Endodermal cell (in vitro differentiated cells): ENCODE measurements around the gene TMEM132A. TPM values are rescaled to one million over a fixed set of nuclear protein-coding genes. Genes with fewer than 3 reads are reported as not detected.

Source experiments
- DNase-seq: peaks from one replicate; pipeline ENCODE4 v3.0.0-alpha.2; 2017
- H3K27ac ChIP-seq: 2 replicates; pipeline ENCODE4 v1.5.1; 2013; ENCODE audit warnings: mild to moderate bottlenecking, low read depth, low read length, moderate library complexity
- H3K27me3 ChIP-seq: 2 replicates; pipeline ENCODE4 v1.6.1; 2013; ENCODE audit warnings: mild to moderate bottlenecking, low read length, moderate library complexity; ENCODE audit not compliant: insufficient read depth, control insufficient read depth, poor library complexity, severe bottlenecking
- H3K36me3 ChIP-seq: 2 replicates; pipeline ENCODE4 v1.7.0; 2013; ENCODE audit warnings: mild to moderate bottlenecking, low read length, moderate library complexity; ENCODE audit not compliant: control insufficient read depth, insufficient read depth
- H3K4me1 ChIP-seq: one replicate; pipeline ENCODE4 v1.7.0; 2013; ENCODE audit warnings: low read length; ENCODE audit not compliant: control insufficient read depth, insufficient read depth
- H3K4me3 ChIP-seq: 2 replicates; pipeline ENCODE4 v1.5.1; 2013; ENCODE audit warnings: mild to moderate bottlenecking, low read length, moderate library complexity
- H3K9ac ChIP-seq: 2 replicates; pipeline ENCODE4 v1.6.1; 2013; ENCODE audit warnings: mild to moderate bottlenecking, low read length, moderate library complexity; ENCODE audit not compliant: poor library complexity, severe bottlenecking; ENCODE audit errors: extremely low read depth
- H3K9me3 ChIP-seq: 2 replicates; pipeline ENCODE4 v1.6.1; 2013; ENCODE audit warnings: mild to moderate bottlenecking, low read length, moderate library complexity; ENCODE audit not compliant: control insufficient read depth
- H3K27ac Mint-ChIP-seq: 2 replicates; pipeline ENCODE4 v1.8.0; 2020; ENCODE audit warnings: mixed read lengths
- H3K27me3 Mint-ChIP-seq: 2 replicates; pipeline ENCODE4 v1.8.0; 2021; ENCODE audit warnings: mild to moderate bottlenecking, mixed read lengths; ENCODE audit not compliant: insufficient read depth
- H3K36me3 Mint-ChIP-seq: 2 replicates; pipeline ENCODE4 v1.8.0; 2020; ENCODE audit warnings: low read depth, mixed read lengths
- H3K4me1 Mint-ChIP-seq: 2 replicates; pipeline ENCODE4 v1.8.0; 2020; ENCODE audit warnings: mixed read lengths
- H3K4me3 Mint-ChIP-seq: 2 replicates; pipeline ENCODE4 v1.8.0; 2020; ENCODE audit warnings: mild to moderate bottlenecking, moderate library complexity, mixed read lengths
- H3K9me3 Mint-ChIP-seq: 2 replicates; pipeline ENCODE4 v1.8.0; 2020; ENCODE audit warnings: mild to moderate bottlenecking, mixed read lengths
- CTCF ChIP-seq: fragments of 200-600 bp; sonication (generic); conservative IDR thresholded peaks from 2 replicates; pipeline ENCODE4 v1.5.0; 2021; ENCODE audit warnings: antibody characterized with exemption, mild to moderate bottlenecking
- WGBS, 2 experiments: methylation state at CpG; one replicate each; pipeline versions ENCODE4 v1.1.5 to v1.1.7; 2013; ENCODE audit warnings: missing lambda C conversion rate in 2 of 2, mixed read lengths in 1 of 2; ENCODE audit not compliant: insufficient coverage in 1 of 2, insufficient read length in 1 of 2; 5-methylcytosine and 5-hydroxymethylcytosine counted together
- total RNA-seq, 2 donors: library from RNA; stranded (reverse); fragmentation: NEBNext Ultra II Directional in 1 of 2; extraction: Animal tissue kit (Norgen Biotek cat#: 25700) in 1 of 2; gene quantifications; 2 replicates in 1 of 2; 3 replicates in 1 of 2; pipeline ENCODE4 v1.2.1, GENCODE V29; 2021

TMEM132A gene
- total RNA-seq, 2 donors from 2014 or later: 135 to 140 TPM

- Mint-ChIP-seq H3K36me3 (no peaks in the 10 kb centered on the region), H3K27me3 (peaks cover 67% of the 10 kb centered on the region), H3K4me1 (no peaks in the 10 kb centered on the region), H3K9me3 (no peaks in the 10 kb centered on the region), H3K27ac (no peak overlapping the region), H3K4me3 (no peak overlapping the region)
- no peak overlapping the region for H3K9ac ChIP-seq
- DNase-seq: no peak
- 91 to 93% methylated on average over 3 to 6 of the region's 6 CpGs for WGBS, 2 experiments
- no peak for TF ChIP-seq CTCF
- H3K4me3 ChIP-seq: no peak overlapping the region
- no peaks in the 10 kb centered on the region for H3K4me1 ChIP-seq
- peaks cover 48% of the 10 kb centered on the region for H3K27me3 ChIP-seq
- H3K27ac ChIP-seq: no peak overlapping the region
- no peaks in the 10 kb centered on the region for H3K36me3 ChIP-seq
- H3K9me3 ChIP-seq: no peaks in the 10 kb centered on the region
These were observed 29.5 kb downstream of the TMEM132A start for GRCh38 chr11:60953781-60954180.

GRCh38 chr11:60954421-60954820 is 30.2 kb downstream of the TMEM132A start:
- Mint-ChIP-seq H3K9me3 (no peaks in the 10 kb centered on the region), H3K4me3 (no peak overlapping the region), H3K27ac (no peak overlapping the region), H3K4me1 (no peaks in the 10 kb centered on the region), H3K27me3 (peaks cover 62% of the 10 kb centered on the region), H3K36me3 (no peaks in the 10 kb centered on the region)
- Histone ChIP-seq H3K9ac (no peak overlapping the region), H3K27me3 (peaks cover 47% of the 10 kb centered on the region), H3K36me3 (no peaks in the 10 kb centered on the region), H3K4me1 (no peaks in the 10 kb centered on the region), H3K4me3 (no peak overlapping the region), H3K9me3 (no peaks in the 10 kb centered on the region), H3K27ac (no peak overlapping the region)
- no peak for DNase-seq
- WGBS, 2 experiments: 90 to 100% methylated on average over 1 to 5 of the region's 5 CpGs
- no peak for TF ChIP-seq CTCF

- 74 to 77% methylated on average over 5 of the region's 5 CpGs for WGBS, 2 experiments
- H3K4me1 Mint-ChIP-seq: no peaks in the 10 kb centered on the region
- Histone ChIP-seq H3K27ac (no peak overlapping the region), H3K4me3 (no peak overlapping the region), H3K9ac (no peak overlapping the region), H3K9me3 (no peaks in the 10 kb centered on the region), H3K27me3 (peaks cover 45% of the 10 kb centered on the region), H3K36me3 (no peaks in the 10 kb centered on the region), H3K4me1 (no peaks in the 10 kb centered on the region)
- no peaks in the 10 kb centered on the region for H3K9me3 Mint-ChIP-seq
- peaks cover 61% of the 10 kb centered on the region for H3K27me3 Mint-ChIP-seq
- no peak overlapping the region for H3K27ac Mint-ChIP-seq
- no peaks in the 10 kb centered on the region for H3K36me3 Mint-ChIP-seq
- no peak overlapping the region for H3K4me3 Mint-ChIP-seq
- DNase-seq: no peak
- no peak for TF ChIP-seq CTCF
These were observed 31.3 kb downstream of the TMEM132A start for GRCh38 chr11:60955571-60955970.
